Mammary epithelial cell (primary cell): ENCODE results near the gene BOC.

Experiments used
- CTCF ChIP-seq, 2 donors: IDR thresholded peaks in 1 of 2; conservative IDR thresholded peaks in 1 of 2; 2 replicates each; pipeline ENCODE4 v1.5.1; 2011 to 2012; ENCODE audit warnings: inconsistent platforms in 2 of 2, low read length in 2 of 2, mild to moderate bottlenecking in 2 of 2, control low read depth in 1 of 2, low read depth in 1 of 2; ENCODE audit not compliant: insufficient read depth in 1 of 2; ENCODE audit errors: extremely low read depth in 1 of 2
- EZH2 ChIP-seq: IDR thresholded peaks from 2 replicates; pipeline ENCODE4 v1.6.1; 2012; ENCODE audit warnings: low read length, inconsistent platforms, borderline replicate concordance

GRCh38 chr3:113266738-113267137, 55.4 kb downstream of the BOC start:
- TF ChIP-seq CTCF (conservative IDR thresholded peaks at IDR 0.05 in 1 of 2, IDR thresholded peaks at IDR 0.05 in 1 of 2; ENCODE audit: extremely low read depth in 1 of 2, insufficient read depth in 1 of 2, low read depth in 1 of 2, low read length in 2 of 2) (no peak), EZH2 (no peak)
